Upper lobe of right lung (tissue), 1 donor: ENCODE measurements around the gene NFIX. TPM values are rescaled to one million over a fixed set of nuclear protein-coding genes. Genes with fewer than 3 reads are reported as not detected.

Experiments used
- ATAC-seq: fragments of 200-7000 bp; cut with Tn5 transposase; one replicate; pipeline ENCODE4 v1.9.1; 2020; ENCODE audit warnings: mild to moderate bottlenecking, moderate library complexity
- DNase-seq: peaks from one replicate; pipeline ENCODE4 v3.0.0-alpha.2; 2020
- H3K27ac ChIP-seq: fragments of 200-600 bp; one replicate; pipeline ENCODE4 v1.8.0; 2022
- H3K27me3 ChIP-seq: fragments of 200-600 bp; one replicate; pipeline ENCODE4 v1.8.0; 2022; ENCODE audit warnings: mild to moderate bottlenecking
- H3K36me3 ChIP-seq: fragments of 200-600 bp; one replicate; pipeline ENCODE4 v1.8.0; 2022
- H3K4me1 ChIP-seq: fragments of 200-600 bp; one replicate; pipeline ENCODE4 v1.8.0; 2022
- H3K4me3 ChIP-seq: fragments of 200-600 bp; one replicate; pipeline ENCODE4 v1.8.0; 2022; ENCODE audit warnings: mild to moderate bottlenecking
- H3K9me3 ChIP-seq: fragments of 200-600 bp; one replicate; pipeline ENCODE4 v1.8.0; 2022
- intact Hi-C: fragments of 100-400 bp; cut with DNase I; formaldehyde crosslinking; loops from one replicate; pipeline ENCODE4 v1.11.0; 2022
- total RNA-seq: library from RNA; stranded (reverse); fragmentation: NEBNext Ultra II Directional; extraction: Animal tissue kit (Norgen Biotek cat#: 25700); gene quantifications from one replicate; pipeline ENCODE4 v1.2.1, GENCODE V29; 2021
- TF ChIP-seq, protein P1 (sequence below): fragments of 200-600 bp; IDR thresholded peaks from one replicate; pipeline ENCODE4 v1.8.0; 2022; ENCODE audit warnings: antibody characterized with exemption
- donor health status: DM: no; HTN: yes; CAD: no; lungs with severe emphysema.

Gene NFIX
- total RNA-seq, 1 donor from 2014 or later: 168 TPM

GRCh38 chr19:13034636-13035035 lies 39.4 kb downstream of the NFIX start:
- peaks cover 96% of the 10 kb centered on the region for H3K4me1 ChIP-seq
- TF ChIP-seq, protein P1, sequence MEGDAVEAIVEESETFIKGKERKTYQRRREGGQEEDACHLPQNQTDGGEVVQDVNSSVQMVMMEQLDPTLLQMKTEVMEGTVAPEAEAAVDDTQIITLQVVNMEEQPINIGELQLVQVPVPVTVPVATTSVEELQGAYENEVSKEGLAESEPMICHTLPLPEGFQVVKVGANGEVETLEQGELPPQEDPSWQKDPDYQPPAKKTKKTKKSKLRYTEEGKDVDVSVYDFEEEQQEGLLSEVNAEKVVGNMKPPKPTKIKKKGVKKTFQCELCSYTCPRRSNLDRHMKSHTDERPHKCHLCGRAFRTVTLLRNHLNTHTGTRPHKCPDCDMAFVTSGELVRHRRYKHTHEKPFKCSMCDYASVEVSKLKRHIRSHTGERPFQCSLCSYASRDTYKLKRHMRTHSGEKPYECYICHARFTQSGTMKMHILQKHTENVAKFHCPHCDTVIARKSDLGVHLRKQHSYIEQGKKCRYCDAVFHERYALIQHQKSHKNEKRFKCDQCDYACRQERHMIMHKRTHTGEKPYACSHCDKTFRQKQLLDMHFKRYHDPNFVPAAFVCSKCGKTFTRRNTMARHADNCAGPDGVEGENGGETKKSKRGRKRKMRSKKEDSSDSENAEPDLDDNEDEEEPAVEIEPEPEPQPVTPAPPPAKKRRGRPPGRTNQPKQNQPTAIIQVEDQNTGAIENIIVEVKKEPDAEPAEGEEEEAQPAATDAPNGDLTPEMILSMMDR: no peak

GRCh38 chr19:13035820-13036365 lies 40.6 kb downstream of the NFIX start:
- intact Hi-C loops: no loop called here
- H3K27ac ChIP-seq: peak overlapping the region; percentile 78
- TF ChIP-seq, protein P1: no peak
- no peaks in the 10 kb centered on the region for H3K27me3 ChIP-seq
- no peaks in the 10 kb centered on the region for H3K36me3 ChIP-seq
- H3K9me3 ChIP-seq: no peaks in the 10 kb centered on the region
- peak; percentile 62 for DNase-seq
- no peak overlapping the region for H3K4me3 ChIP-seq
- ATAC-seq: no peak
- peaks cover 97% of the 10 kb centered on the region for H3K4me1 ChIP-seq

More at GRCh38 chr19:13034636-13035035, 39.4 kb downstream of the NFIX start:
- peak overlapping the region; percentile 44 for H3K27ac ChIP-seq
- intact Hi-C loops: no loop called here
- DNase-seq (no peak), ATAC-seq (no peak)
- H3K36me3 ChIP-seq: peaks cover 3% of the 10 kb centered on the region
- H3K4me3 ChIP-seq: no peak overlapping the region
- H3K9me3 ChIP-seq: no peaks in the 10 kb centered on the region
- H3K27me3 ChIP-seq: no peaks in the 10 kb centered on the region

- Histone ChIP-seq H3K9me3 (no peaks in the 10 kb centered on the region), H3K27ac (peak overlapping the region; percentile 78), H3K27me3 (no peaks in the 10 kb centered on the region), H3K36me3 (no peaks in the 10 kb centered on the region), H3K4me3 (no peak overlapping the region), H3K4me1 (peaks cover 97% of the 10 kb centered on the region)
- intact Hi-C loops: no loop called here
- DNase-seq: peak; percentile 79
- ATAC-seq: peak; percentile 69
- TF ChIP-seq, protein P1: peak; percentile 17
Observed at GRCh38 chr19:13036366-13036976, 41.2 kb downstream of the NFIX start.

- ATAC-seq: peak; percentile 24
- H3K4me1 ChIP-seq: peaks cover 93% of the 10 kb centered on the region
Observed at GRCh38 chr19:13037161-13037560, 41.9 kb downstream of the NFIX start.

GRCh38 chr19:13037731-13038130 lies 42.5 kb downstream of the NFIX start:
- Histone ChIP-seq H3K27me3 (no peaks in the 10 kb centered on the region), H3K36me3 (no peaks in the 10 kb centered on the region), H3K27ac (peak overlapping the region; percentile 78), H3K9me3 (no peaks in the 10 kb centered on the region), H3K4me1 (peaks cover 92% of the 10 kb centered on the region), H3K4me3 (no peak overlapping the region)
- intact Hi-C loops: no loop called here
- DNase-seq (no peak), ATAC-seq (no peak)
- TF ChIP-seq, protein P1: no peak

More at GRCh38 chr19:13037161-13037560, 41.9 kb downstream of the NFIX start:
- TF ChIP-seq, protein P1: no peak
- H3K9me3 ChIP-seq: no peaks in the 10 kb centered on the region
- no peaks in the 10 kb centered on the region for H3K36me3 ChIP-seq
- DNase-seq: no peak
- intact Hi-C loops: no loop called here
- no peaks in the 10 kb centered on the region for H3K27me3 ChIP-seq
- H3K27ac ChIP-seq: peak overlapping the region; percentile 78
- no peak overlapping the region for H3K4me3 ChIP-seq
